Measurements from ENCODE around the gene SS18L1.

SS18L1 gene

DNA sequence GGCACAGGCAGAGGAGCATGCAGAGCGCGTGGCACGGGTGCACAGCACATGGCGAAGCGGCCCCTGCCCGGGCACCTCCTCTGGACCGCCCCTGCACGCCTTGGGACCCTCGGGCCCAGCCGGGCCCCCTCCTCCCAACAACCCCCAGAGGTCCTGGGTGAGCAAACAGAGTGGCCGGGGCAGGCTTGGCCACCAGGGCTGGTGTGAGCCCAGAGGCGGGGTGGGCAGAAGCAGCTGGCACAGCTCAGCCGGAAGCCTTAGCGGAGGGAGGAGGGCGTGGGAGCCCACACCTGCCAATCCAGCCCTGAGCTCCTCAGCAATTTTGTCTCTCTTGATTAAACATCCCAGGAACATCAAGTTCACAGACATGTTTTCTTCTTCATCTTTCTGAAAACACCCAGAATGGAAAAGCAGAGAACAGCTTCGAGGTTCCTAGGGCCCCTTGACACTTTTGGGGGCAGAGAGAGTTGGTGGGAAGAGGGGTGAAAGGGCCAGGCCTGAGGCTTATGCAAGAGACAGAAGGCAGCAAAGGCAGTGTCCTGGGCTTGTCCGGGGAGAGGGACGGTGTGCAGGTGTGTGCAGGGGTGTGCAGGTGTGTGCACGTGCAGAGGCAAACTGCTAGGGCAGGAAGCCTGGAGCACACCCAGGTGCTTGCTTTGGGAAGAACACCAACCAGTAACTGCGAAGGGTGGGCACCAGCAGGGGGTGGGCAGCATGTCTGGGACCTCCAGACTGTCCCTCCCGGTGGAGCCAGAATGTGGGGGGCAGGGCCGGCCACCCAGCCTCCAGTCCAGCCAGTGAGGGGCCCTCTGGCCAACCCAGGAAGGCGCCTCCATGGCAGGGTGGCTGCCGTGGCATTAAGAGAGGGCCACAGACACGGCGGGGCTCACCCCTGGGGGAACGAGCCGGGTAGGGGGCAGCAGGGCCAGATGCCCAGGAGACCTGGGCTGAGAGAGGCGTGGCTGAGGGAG is 71.7 kb downstream of the SS18L1 start:
- no peak for DNase-seq (ENCODE audit: low read depth, low spot score)
- TF ChIP-seq, protein P1, sequence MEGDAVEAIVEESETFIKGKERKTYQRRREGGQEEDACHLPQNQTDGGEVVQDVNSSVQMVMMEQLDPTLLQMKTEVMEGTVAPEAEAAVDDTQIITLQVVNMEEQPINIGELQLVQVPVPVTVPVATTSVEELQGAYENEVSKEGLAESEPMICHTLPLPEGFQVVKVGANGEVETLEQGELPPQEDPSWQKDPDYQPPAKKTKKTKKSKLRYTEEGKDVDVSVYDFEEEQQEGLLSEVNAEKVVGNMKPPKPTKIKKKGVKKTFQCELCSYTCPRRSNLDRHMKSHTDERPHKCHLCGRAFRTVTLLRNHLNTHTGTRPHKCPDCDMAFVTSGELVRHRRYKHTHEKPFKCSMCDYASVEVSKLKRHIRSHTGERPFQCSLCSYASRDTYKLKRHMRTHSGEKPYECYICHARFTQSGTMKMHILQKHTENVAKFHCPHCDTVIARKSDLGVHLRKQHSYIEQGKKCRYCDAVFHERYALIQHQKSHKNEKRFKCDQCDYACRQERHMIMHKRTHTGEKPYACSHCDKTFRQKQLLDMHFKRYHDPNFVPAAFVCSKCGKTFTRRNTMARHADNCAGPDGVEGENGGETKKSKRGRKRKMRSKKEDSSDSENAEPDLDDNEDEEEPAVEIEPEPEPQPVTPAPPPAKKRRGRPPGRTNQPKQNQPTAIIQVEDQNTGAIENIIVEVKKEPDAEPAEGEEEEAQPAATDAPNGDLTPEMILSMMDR (IDR thresholded peaks at IDR 0.05; ENCODE audit: insufficient read depth, low read length, missing control alignments) = no peak
- ChIA-PET POLR2A (no interaction called here), CTCF (interaction anchor here (0.6 kb wide), 1 partner anchor 178 kb away, joined by 3 read pairs; no protein-coding TSS in a partner anchor)
- H3K4me3 ChIP-seq (ENCODE audit: low read depth, low read length) = no peak overlapping the region

DNA sequence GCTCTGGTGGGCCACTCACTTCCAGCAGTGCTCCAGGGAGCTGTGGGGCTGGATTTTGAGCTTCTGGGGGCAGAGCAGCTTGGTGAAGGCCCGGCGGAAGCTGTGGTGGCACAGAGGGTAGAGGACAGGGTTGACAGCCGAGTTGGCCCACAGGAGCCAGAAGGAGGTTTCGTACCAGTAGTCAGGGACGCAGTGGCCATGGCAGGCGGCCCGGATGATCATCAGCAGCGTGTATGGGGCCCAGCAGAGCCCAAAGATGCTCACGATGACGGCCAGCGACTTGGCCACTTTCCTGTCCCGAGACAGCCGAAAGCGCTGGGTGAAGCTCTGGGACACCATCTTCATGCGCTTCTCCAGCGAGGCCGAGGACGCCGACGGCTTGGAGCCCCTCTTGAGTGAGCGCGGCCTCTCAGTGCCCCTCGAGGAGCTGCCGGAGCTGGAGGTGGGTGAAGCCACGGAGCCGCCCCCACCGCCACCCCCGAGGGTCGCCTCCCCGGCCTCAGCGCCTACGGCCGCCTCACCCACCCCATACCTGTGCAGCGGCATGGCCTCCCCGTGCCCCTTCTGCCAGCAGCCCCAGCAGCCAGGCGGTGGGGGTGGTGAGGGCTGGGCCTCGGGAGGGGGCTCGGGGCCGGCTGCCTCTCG is 72.5 kb downstream of the SS18L1 start:
- CTCF ChIA-PET = no interaction called here
- no peak for DNase-seq (ENCODE audit: low read depth, low spot score)
- TF ChIP-seq, protein P1 (IDR thresholded peaks at IDR 0.05; ENCODE audit: insufficient read depth, low read length, missing control alignments) = no peak
- no peak overlapping the region for H3K4me3 ChIP-seq (ENCODE audit: low read depth, low read length)
- POLR2A ChIA-PET = no interaction called here

DNA sequence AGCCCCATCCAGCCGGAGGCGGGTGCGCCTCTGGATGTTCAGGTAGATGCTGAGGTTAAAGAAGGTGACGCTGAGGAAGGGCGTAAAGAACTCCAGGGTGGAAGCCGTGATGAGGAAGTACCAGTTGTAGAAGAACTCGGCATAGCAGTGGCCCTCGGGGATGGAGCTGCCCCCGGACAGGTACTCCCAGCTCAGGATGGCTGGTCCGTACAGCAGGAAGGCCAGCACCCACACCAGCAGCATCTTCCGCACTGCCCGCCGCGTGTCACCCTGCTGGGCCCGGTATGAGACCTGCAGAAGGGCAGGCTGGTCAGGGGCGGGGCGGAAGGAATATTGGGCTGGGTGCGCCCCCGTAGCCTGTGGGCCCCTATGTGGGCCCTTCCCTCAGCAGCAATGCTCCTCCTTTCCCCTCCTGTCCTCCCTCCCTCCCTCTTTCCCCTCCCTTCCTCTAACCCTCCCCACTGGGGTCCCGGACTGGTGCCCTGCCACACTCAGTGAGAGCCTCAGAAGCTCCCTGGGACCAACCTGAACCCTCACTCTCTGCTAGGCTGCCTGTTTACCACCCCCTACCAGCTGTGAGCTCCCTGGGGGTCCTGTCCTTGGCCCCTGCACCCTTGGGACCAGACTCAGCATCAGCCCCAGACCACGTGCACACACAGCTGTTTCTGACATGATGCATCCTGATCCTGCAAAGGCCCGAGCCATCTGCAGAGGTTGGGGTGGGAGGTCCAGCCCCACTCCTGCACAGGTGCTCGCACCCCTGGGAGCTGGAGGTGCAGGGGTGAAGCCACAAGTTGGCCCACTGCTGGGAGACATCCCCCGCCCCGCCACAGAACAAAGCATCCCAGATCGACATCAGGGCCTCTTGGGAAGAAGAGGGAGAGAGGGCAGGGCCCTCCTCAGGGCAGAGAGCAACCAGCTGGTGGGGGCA is 73.3 kb downstream of the SS18L1 start:
- no peak for DNase-seq (ENCODE audit: low read depth, low spot score)
- ChIA-PET CTCF (interaction anchor here (1.5 kb wide), 1 partner anchor 28 kb away, joined by 5 read pairs; no protein-coding TSS in a partner anchor), POLR2A (no interaction called here)
- no peak overlapping the region for H3K4me3 ChIP-seq (ENCODE audit: low read depth, low read length)
- TF ChIP-seq, protein P1 (IDR thresholded peaks at IDR 0.05; ENCODE audit: insufficient read depth, low read length, missing control alignments) = no peak

DNA sequence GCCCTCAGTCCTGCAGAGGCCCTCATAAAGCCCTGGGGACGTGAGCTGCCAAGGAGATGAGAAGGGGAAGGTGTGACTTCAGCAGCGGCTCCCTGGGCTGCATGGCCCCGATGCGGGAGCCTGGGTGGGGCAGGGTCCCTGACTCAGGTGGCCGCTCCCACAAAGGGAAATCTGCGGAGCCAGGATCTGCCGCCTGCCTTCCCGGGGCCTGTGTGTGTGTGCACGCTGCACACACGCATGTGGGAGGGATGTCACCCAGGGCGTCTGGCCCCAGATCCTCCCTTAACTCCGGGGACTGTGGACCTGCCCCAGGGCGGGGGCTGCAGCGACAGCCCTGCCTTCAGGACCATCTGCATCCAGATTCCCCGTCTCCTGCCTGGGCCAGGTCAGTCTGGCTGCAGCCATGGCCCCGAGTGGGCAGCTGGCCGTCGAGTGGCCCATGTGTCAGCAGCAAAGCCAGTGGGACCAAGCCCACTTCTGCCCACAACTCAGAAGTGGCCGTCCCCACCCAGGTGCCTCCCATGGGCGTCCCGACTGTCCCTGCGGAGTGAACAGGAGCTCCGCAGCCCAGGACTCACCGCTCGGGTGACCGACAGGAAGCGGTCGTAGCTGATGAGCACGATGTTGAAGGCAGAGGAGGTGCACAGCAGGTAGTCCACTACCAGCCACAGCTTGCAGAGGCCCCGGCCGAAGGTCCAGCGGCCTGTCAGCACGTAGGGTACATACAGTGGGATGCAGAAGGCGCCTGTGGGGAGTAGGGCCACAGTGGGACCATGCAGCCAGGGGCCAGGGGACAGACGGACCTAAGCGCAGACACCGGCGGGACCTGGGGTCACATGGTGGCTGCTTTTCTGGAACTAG is 74.6 kb downstream of the SS18L1 start:
- ChIA-PET CTCF (interaction anchor here (1.0 to 1.5 kb wide), 2 partner anchors 30 to 37 kb away, joined by 3 to 5 read pairs; no protein-coding TSS in a partner anchor), POLR2A (no interaction called here)

More for the DNA sequence above, 74.6 kb downstream of the SS18L1 start:
- no peak overlapping the region for H3K4me3 ChIP-seq (ENCODE audit: low read depth, low read length)
- TF ChIP-seq, protein P1 (IDR thresholded peaks at IDR 0.05; ENCODE audit: insufficient read depth, low read length, missing control alignments) = no peak
- no peak for DNase-seq (ENCODE audit: low read depth, low spot score)

All from AG04449 (cell line).